Fibroblast of skin of scalp (primary cell): ENCODE results near the gene BCAT1.
A peak's percentile ranks its signal among the peaks of the same experiment; 100 is the strongest.
"Not testable (repeated sequence)": the region's sequence is repeated elsewhere in the genome, so short reads cannot be mapped to it uniquely, and the experiment has no call there.

ENCODE experiments used
- DNase-seq: peaks from one replicate; pipeline ENCODE4 v3.0.0-alpha.2; 2013

BCAT1 gene

GRCh38 chr12:24956351-24956750, 7.5 kb upstream of the BCAT1 start:
- DNase-seq: not testable (repeated sequence)

DNA sequence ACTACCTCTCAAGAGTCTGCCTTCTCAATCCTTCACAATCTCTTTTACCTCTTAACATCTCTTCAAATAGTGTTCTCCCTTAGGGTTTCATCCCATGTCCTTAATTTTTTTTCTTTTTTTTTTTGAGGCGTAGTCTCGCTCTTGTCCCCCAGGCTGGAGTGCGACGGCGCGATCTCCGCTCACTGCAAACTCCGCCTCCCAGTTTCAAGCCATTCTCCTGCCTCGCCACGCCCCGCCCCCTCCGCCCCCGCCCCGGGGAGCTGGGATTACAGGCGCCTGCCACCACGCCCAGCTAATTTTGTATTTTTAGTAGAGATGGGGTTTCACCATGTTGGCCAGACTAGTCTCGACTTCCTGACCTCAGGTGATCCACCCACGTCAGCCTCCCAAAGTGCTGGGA, 7.0 kb upstream of the BCAT1 start:
- no peak for DNase-seq

- peak; percentile 34 for DNase-seq
Measured at GRCh38 chr12:24955389-24955788, 6.5 kb upstream of the BCAT1 start.

DNA sequence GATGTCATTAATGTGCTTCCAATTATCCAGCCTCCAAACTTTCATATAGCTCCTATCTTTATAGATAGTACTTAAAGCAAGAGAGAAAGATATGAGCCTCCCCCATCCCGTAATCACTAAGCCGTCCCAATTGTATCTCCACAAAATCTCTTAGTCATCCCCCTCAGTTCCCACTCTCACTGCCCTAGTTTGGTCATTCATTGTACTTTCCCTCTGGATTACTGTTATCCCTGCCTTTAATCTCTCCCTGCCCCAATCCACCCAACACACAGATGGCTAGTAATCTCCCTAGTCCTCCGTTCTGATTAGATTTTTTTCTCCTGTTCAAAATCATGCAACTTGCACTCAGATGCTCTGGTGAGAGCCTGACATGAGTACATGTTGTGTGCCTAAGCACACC, 5.4 kb upstream of the BCAT1 start:
- DNase-seq: no peak

GRCh38 chr12:24952389-24952788, 3.5 kb upstream of the BCAT1 start:
- no peak for DNase-seq

GRCh38 chr12:24950231-24950834, 1.4 kb upstream of the BCAT1 start:
- no peak for DNase-seq

GRCh38 chr12:24948420-24948756, 513 bp downstream of the BCAT1 start:
- peak; percentile 60 for DNase-seq

- DNase-seq: no peak
Measured at GRCh38 chr12:24947541-24948419, 1.1 kb downstream of the BCAT1 start.

- no peak for DNase-seq
Measured at GRCh38 chr12:24945845-24946244, 3.1 kb downstream of the BCAT1 start.

DNA sequence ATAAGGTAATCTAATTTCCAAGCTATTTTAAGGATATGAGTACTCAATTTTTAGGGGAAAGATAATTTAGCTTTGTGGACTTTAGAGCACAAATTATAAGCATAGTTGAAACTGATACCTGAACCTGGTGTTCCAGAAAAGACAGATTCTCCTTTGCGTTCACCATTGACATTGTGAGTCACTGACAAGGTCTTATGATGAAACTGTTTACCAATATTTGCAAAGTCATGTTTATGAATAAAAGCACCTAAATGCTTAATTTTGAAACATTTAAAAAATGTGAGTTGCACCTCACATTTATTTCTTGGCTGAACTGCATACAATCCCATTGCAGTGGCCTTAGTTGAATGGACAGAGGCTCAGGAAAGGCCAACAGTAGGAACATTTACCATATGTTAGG, 3.9 kb downstream of the BCAT1 start:
- no peak for DNase-seq

DNA sequence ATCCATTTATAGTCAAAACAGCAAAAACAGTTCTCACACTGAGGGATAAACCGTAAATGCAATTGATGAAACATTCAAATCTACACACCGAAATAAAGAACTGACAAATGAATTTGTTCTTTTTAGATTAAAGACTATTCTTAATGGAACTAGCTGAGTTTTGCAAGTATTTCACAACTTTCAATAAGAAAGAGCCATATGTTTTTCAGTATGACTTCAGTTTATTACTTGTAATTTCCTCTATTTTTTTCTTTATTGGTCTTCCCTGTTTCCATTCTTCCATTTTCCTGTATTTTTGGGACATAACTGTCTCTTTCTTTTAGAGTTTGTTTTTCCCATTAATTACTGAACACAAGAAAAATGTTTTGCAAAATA, 4.3 kb downstream of the BCAT1 start:
- no peak for DNase-seq

- no peak for DNase-seq
Measured at GRCh38 chr12:24943947-24944600, 4.8 kb downstream of the BCAT1 start.

- no peak for DNase-seq
Measured at GRCh38 chr12:24940157-24940556, 8.7 kb downstream of the BCAT1 start.

DNA sequence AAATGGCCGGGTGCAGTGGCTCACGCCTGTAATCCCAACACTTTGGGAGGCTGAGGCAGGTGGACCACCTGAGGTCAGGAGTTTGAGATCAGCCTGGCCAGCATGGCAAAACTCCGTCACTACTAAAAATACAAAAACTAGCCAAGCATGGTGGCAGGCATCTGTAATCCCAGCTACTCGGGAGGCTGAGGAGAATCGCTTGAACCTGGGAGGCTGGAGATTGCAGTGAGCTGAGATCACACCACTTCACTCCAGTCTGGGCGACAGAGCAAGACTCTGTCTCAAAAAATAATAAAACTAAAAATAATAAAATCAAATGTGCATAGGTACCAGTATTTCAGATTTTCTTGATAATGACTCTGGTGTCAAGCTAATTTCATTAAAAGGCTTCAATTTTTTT, 9.3 kb downstream of the BCAT1 start:
- DNase-seq: not testable (repeated sequence)

DNA sequence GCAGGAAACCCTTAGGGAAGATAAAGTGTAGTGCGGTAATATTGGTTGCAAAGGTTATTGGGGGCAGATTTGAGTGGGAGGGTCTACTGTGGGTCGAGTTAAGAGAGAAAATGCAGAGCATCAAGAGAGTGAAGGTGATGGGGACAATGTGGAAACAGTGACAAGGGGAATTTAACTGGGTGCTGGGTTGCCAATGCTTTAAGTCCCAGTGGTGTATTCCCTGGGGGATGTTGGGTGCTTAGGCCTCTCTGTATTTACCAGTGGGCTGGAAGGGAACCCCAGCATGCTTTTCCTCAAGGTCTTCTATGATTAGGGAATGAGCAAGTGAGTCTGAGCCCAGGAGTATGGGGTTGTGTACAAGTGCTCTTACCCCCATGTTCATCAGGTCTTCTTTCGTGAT, 10.6 kb downstream of the BCAT1 start:
- DNase-seq: no peak

- peak; percentile 31 for DNase-seq
Measured at GRCh38 chr12:24937553-24938244, 11.2 kb downstream of the BCAT1 start.

DNA sequence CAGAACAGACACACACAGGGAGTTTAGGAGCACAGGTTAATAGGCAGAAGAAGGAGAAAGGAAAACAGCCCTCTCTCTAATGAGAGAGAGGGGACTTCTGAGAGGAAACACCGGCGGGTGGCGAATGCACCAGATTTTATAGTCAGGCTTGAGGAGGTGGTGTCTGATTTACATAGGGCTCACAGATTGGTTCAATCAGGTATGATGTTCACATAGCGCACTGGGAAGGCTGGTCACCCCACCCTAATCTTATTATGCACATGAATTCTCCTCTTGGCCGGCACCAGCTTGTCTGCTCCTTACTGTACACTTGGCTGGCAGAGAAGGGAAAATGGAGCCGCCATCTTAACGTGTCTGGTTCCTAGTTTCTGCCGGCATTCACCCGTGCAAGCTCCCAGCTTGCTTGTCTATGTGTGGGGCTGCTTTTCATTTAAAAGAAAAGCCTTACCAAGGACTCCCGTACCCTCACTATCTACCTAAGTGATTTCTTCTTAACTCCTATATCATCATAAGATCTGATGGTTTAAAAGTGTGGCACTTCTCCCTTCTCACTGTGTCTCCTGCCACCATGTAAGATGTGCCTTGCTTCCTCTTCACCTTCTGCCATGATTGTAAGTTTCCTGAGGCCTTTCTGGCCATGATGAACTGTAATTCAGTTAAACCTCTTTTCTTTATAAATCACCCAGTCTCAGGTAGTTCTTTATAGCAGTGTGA, 15.1 kb downstream of the BCAT1 start:
- no peak for DNase-seq

- peak; percentile 47 for DNase-seq
Measured at GRCh38 chr12:24931666-24932405, 17.1 kb downstream of the BCAT1 start.

GRCh38 chr12:24929953-24930352, 18.9 kb downstream of the BCAT1 start:
- no peak for DNase-seq

DNA sequence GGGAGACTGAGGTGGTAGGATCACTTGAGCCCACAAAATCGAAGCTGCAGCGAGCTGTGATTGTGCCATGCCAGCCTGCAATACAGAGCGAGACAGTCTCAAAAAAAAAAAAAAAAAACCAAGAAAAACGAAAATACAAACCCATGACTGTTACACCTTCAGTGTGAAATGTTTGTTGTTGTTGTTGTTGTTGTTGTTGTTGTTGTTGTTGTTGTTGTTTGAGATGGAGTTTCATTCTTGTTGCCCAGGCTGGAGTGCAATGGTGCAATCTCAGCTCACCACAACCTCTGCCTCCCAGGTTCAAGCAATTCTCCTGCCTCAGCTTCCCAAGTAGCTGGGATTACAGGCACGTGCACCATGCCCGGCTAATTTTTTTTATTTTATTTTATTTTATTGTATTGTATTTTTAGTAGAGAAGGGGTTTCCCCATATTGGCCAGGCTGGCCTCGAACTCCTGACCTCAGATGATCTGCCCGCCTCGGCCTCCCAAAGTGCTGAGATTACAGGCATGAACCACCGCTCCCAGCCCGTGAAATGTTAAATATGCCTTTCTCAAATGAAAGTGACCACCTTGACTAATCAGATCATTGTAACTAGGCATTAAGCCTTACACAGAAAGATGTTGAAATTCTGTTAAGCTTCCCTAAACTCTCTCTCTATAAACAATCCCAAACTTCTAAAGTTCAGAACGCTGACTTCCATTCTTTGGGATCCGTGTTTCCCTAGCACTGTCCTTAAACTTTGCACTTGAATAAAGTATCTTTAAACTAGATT, 20.2 kb downstream of the BCAT1 start:
- DNase-seq: not testable (repeated sequence)

GRCh38 chr12:24928131-24928530, 20.8 kb downstream of the BCAT1 start:
- no peak for DNase-seq
